K562 (cell line): ENCODE measurements around the gene SYF2. TPM values are rescaled to one million over a fixed set of nuclear protein-coding genes. Genes with fewer than 3 reads are reported as not detected.

Experiments used
- CHD1 ChIP-seq: fragments of 200-600 bp; sonication (generic); IDR thresholded peaks from one replicate; pipeline ENCODE4 v1.6.1; 2012; ENCODE audit warnings: mild to moderate bottlenecking, moderate library complexity, low read length, inconsistent platforms
- FOXP4 ChIP-seq: sonication (generic); formaldehyde crosslinking; IDR thresholded peaks from 2 replicates; pipeline ENCODE4 v1.8.0; 2022; ENCODE audit warnings: mild to moderate bottlenecking, missing genetic modification reagents, borderline replicate concordance
- GABPB1 ChIP-seq: sonication (generic); formaldehyde crosslinking; IDR thresholded peaks from 2 replicates; pipeline ENCODE4 v1.8.0; 2022; ENCODE audit warnings: mild to moderate bottlenecking, missing genetic modification reagents
- GTF2A2 ChIP-seq: IDR thresholded peaks from 2 replicates; pipeline ENCODE4 v1.6.1; 2016; ENCODE audit warnings: mild to moderate bottlenecking, missing genetic modification characterization, missing compliant biosample characterization
- HMGXB4 ChIP-seq: sonication (generic); formaldehyde crosslinking; IDR thresholded peaks from 2 replicates; pipeline ENCODE4 v1.8.1; 2023; ENCODE audit warnings: mild to moderate bottlenecking, missing genetic modification reagents
- HNRNPL ChIP-seq: fragments of 200-400 bp; formaldehyde crosslinking; IDR thresholded peaks from 2 replicates; pipeline ENCODE4 v1.6.1; 2017; ENCODE audit warnings: low read depth, mild to moderate bottlenecking, low read length
- MCM3 ChIP-seq: fragments of 450-650 bp; IDR thresholded peaks from 2 replicates; pipeline ENCODE4 v1.6.1; 2016
- NONO ChIP-seq, 2 experiments: fragments of 200-400 bp in 1 of 2; fragments of 450-650 bp in 1 of 2; formaldehyde crosslinking in 1 of 2; IDR thresholded peaks; 2 replicates each; pipeline ENCODE4 v1.6.1; 2017; ENCODE audit warnings: low read depth in 2 of 2, mild to moderate bottlenecking in 2 of 2, moderate library complexity in 2 of 2, low read length in 1 of 2
- SIX5 ChIP-seq, 2 experiments: IDR thresholded peaks; 2 replicates each; pipeline ENCODE4 v1.6.1; 2011; ENCODE audit warnings: low read length in 2 of 2, borderline replicate concordance in 1 of 2, low read depth in 1 of 2, mild to moderate bottlenecking in 1 of 2, moderate library complexity in 1 of 2; ENCODE audit not compliant: insufficient read depth in 1 of 2
- SMAD3 ChIP-seq: fragments of 450-650 bp; formaldehyde crosslinking; conservative IDR thresholded peaks from 2 replicates; pipeline ENCODE4 v1.4.0; 2020; ENCODE audit warnings: mild to moderate bottlenecking
- SUPT5H ChIP-seq: fragments of 450-650 bp; IDR thresholded peaks from 2 replicates; pipeline ENCODE4 v1.6.1; 2016
- TCFL5 ChIP-seq: fragments of 250-450 bp; sonication (Bioruptor Pico); conservative IDR thresholded peaks from 2 replicates; pipeline ENCODE4 v1.6.1; 2021; ENCODE audit warnings: mild to moderate bottlenecking, moderate library complexity, matching md5 sums
- TFAM ChIP-seq: fragments of 250-450 bp; sonication (Bioruptor Pico); conservative IDR thresholded peaks from 2 replicates; pipeline ENCODE4 v1.5.0; 2021; ENCODE audit warnings: mild to moderate bottlenecking, moderate library complexity
- VEZF1 ChIP-seq: fragments of 200-800 bp; sonication (Bioruptor generic); IDR thresholded peaks from 2 replicates; pipeline ENCODE4 v1.6.1; 2017; ENCODE audit warnings: missing genetic modification characterization, missing compliant biosample characterization
- ZBTB33 ChIP-seq: sonication (generic); formaldehyde crosslinking; IDR thresholded peaks from 2 replicates; pipeline ENCODE4 v1.8.1; 2023; ENCODE audit warnings: mild to moderate bottlenecking, missing genetic modification reagents
- ZNF12 ChIP-seq: sonication (generic); formaldehyde crosslinking; IDR thresholded peaks from 2 replicates; pipeline ENCODE4 v1.4.0; 2020; ENCODE audit warnings: mild to moderate bottlenecking, missing genetic modification reagents
- ZNF217 ChIP-seq: sonication (generic); formaldehyde crosslinking; IDR thresholded peaks from 2 replicates; pipeline ENCODE4 v1.8.0; 2022; ENCODE audit warnings: mild to moderate bottlenecking, missing genetic modification reagents
- ZNF354B ChIP-seq: fragments of 250-450 bp; sonication (Bioruptor Pico); IDR thresholded peaks from 2 replicates; pipeline ENCODE4 v1.4.0; 2020
- ZNF695 ChIP-seq: fragments of 450-650 bp; formaldehyde crosslinking; IDR thresholded peaks from 2 replicates; pipeline ENCODE4 v1.4.0; 2020; ENCODE audit warnings: mild to moderate bottlenecking, moderate library complexity
- ZNF766 ChIP-seq: fragments of 200-800 bp; sonication (Bioruptor generic); conservative IDR thresholded peaks from 2 replicates; pipeline ENCODE4 v1.6.1; 2016; ENCODE audit warnings: missing genetic modification characterization, missing compliant biosample characterization
- polyA plus RNA-seq, 8 experiments: library from polyadenylated mRNA; depleted of rRNA in 4 of 8; stranded (reverse) in 5 of 8; unstranded in 3 of 8; fragments of >200 nt; fragmentation: Nextera tagmentation in 2 of 8; fragmentation: Illumina TruSeq in 1 of 8; extraction: Ambion mirVana in 2 of 8; extraction: Trizol in 1 of 8; gene quantifications; 2 replicates each; pipeline versions ENCODE4 v1.2.1 to v1.2.3, GENCODE V29; 2011 to 2014; ENCODE audit warnings: inconsistent platforms in 1 of 8, missing spikeins in 1 of 8
- total RNA-seq, 7 experiments: library from RNA; depleted of rRNA in 6 of 7; stranded (reverse); fragments of >200 nt in 6 of 7; fragmentation: Illumina TruSeq in 2 of 7; extraction: Trizol in 2 of 7; gene quantifications; 2 replicates each; pipeline versions ENCODE4 v1.2.1 to v1.2.3, GENCODE V29; 2011 to 2021; ENCODE audit warnings: low replicate concordance in 1 of 7

SYF2 gene
- total and polyA plus RNA-seq, 9 of the 15 experiments (the other 6 are each of a cell fraction or from before 2014, with no cell fraction given) = 20.9 to 69.0 (median 43.2) TPM

GRCh38 chr1:25239681-25240541, 7.6 kb upstream of the SYF2 start (continued):
- TF ChIP-seq ZNF12 (CRISPR knock-in tag) (no peak), MCM3 (no peak), GTF2A2 (tag) (no peak), ZNF766 (CRISPR knock-in tag) (peak; percentile 70; the same call in 1 of the 2 replicates), GABPB1 (CRISPR knock-in tag) (peak; percentile 94), NONO (IDR thresholded peaks at IDR 0.05; ENCODE audit: low read depth in 2 of 2, low read length in 1 of 2) (no peak; a peak in 2 of 4 replicates), ZBTB33 (peak; percentile 95), ZNF695 (CRISPR knock-in tag) (no peak), CHD1 (peak; percentile 38), SIX5 (IDR thresholded peaks at IDR 0.05; ENCODE audit: borderline replicate concordance in 1 of 2, insufficient read depth in 1 of 2, low read depth in 1 of 2, low read length in 2 of 2) (no peak), SMAD3 (CRISPR knock-in tag) (peak; percentile 67; the same call in 1 of the 2 replicates), SUPT5H (peak; percentile 87), VEZF1 (CRISPR knock-in tag) (no peak; the same call in 1 of the 2 replicates), ZNF217 (CRISPR knock-in tag) (no peak), HMGXB4 (CRISPR knock-in tag) (peak; percentile 36; the same call in 1 of the 2 replicates), TCFL5 (CRISPR knock-in tag) (no peak), FOXP4 (CRISPR knock-in tag) (no peak), ZNF354B (CRISPR knock-in tag) (peak; percentile 10; the same call in 1 of the 2 replicates), HNRNPL (no peak), TFAM (CRISPR knock-in tag) (no peak)
